NB4 (cell line): ENCODE results near the gene REEP3.

ENCODE experiments used
- MYC ChIP-seq: IDR thresholded peaks from 2 replicates; pipeline ENCODE4 v1.6.1; 2011; ENCODE audit warnings: low read depth, low read length
- POLR2A ChIP-seq: IDR thresholded peaks from 2 replicates; pipeline ENCODE4 v1.6.1; 2011; ENCODE audit warnings: mild to moderate bottlenecking; ENCODE audit not compliant: insufficient read length; ENCODE audit errors: extremely low read depth
- TF ChIP-seq, protein P1 (sequence below): IDR thresholded peaks from one replicate; pipeline ENCODE4 v1.5.1; 2012; ENCODE audit warnings: low read depth, low read length

DNA sequence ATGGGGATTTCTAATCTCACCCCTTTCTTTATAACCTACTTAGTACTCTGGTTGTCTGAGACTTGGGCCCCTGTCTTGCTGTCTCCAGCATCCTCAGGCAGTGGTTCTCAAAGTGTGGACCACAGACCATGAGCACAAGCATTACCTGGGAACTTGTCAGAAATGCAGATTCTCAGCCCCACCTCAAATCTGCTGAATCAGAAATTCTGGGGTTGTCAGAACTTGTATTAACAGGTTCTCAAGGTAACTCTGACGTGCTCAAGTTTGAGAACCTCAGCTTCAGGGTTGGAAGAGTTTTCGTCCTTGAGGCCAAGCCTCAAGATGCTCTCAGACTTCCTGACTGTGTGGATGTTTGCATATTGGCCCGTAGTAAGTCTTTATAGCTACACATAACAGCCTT, 97.4 kb downstream of the REEP3 start:
- TF ChIP-seq, protein P1, sequence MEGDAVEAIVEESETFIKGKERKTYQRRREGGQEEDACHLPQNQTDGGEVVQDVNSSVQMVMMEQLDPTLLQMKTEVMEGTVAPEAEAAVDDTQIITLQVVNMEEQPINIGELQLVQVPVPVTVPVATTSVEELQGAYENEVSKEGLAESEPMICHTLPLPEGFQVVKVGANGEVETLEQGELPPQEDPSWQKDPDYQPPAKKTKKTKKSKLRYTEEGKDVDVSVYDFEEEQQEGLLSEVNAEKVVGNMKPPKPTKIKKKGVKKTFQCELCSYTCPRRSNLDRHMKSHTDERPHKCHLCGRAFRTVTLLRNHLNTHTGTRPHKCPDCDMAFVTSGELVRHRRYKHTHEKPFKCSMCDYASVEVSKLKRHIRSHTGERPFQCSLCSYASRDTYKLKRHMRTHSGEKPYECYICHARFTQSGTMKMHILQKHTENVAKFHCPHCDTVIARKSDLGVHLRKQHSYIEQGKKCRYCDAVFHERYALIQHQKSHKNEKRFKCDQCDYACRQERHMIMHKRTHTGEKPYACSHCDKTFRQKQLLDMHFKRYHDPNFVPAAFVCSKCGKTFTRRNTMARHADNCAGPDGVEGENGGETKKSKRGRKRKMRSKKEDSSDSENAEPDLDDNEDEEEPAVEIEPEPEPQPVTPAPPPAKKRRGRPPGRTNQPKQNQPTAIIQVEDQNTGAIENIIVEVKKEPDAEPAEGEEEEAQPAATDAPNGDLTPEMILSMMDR, result no peak
- TF ChIP-seq POLR2A, result no peak
- TF ChIP-seq MYC, result no peak
